NCI-H1092 (cell line): ENCODE measurements around the gene ADAT2.

ENCODE experiments used
- DNase-seq: peaks from one replicate; lab custom pipeline; 2025; lab: John Stamatoyannopoulos, UW

ADAT2 gene

DNA sequence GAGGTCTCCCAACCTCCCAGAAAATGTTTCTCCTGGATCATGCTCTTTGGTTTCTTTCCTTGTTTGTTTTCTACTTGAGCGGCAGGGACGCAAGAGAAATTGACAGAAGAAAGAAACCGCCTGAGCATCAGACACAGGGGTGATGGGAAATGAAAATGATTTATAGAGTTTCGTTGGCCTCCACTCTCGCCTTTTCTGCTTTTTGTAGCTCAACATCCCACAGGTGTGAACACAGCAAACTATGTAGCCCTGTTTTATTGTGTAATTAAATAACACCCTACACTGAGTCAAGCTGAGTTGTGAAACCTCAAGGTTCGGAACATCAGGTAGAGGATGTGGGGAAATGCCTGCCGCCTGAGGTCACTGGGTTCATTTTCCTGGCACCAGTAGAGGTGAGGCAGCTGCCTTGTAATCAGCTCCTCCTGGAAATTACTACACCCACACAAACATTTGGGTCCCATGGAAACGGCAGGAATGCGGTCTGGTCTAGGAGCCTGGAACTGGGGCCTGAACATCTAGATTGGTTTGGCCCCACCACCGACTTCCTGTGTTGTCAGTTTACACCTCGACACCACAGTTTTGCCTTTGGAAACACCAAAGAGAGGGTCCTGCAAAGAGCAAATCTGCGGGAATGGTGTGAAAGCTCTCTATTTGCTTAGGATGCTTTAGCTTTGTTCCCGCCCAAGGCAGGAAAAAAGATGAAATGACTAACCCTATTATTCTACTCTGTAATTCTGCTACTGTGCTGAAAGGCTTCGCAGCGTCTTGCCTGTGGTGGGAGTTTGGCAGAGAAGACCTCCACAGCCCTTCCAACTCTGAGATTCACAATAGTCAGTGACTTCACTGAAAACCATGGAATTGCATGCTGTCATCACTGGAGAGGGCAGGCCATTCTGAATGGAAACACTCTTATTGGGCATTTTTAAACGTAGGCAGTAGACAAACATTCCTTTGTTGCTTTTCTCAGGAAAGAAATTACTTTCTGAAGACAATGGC, 53.0 kb downstream of the ADAT2 start:
- DNase-seq, result no peak

DNA sequence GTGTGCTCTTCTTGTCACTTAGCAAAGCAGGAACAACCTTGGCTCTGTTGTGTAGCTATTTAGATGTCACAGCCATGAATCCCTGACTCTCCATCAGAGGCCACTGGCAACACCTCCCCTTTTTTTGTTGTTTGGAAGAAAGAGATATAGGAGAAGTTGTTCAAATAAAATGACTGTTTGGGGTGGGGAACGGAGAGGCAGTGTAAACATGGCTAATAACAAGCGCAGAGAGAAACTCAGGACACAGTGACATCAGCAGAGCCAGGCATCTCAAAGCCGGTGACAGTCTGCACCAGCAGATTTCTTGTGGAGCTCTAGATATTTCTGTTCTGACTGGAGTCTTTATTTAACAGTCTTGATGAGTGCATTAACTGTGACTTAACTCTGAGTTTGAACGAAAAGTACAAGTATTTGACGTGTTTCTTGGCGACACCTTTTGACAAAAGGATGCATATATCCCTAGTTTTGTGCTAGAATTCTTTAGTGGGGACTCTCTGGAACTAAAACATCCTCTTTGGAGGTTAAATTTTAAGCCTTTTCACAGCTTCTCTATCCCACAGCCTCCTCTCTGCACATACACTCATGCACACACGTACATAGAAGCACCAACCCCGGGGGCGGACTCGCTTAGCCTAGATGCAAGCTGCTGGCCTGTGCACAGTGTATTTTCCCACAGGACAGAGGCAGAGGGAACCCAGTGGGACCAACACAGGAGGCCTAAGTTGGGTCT, 53.8 kb downstream of the ADAT2 start:
- DNase-seq, result no peak

DNA sequence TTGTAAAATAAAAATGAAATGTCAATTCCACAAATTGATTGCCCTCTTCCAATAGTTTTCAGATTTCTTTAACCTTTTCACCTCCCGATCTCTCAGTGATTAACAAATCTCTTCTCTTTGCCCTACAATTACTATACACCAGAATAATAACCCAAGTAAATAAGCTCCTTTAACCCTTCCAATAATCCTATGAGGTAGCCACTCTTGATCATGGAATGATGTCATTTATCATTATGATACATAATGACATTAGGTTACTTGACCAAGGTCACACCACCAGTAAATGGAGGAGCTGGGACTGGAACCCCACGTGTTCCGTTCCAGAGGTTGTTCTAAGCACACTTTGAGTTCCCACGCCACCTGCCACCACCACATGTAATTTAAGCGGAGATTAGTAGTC, 54.8 kb downstream of the ADAT2 start:
- no peak for DNase-seq

DNA sequence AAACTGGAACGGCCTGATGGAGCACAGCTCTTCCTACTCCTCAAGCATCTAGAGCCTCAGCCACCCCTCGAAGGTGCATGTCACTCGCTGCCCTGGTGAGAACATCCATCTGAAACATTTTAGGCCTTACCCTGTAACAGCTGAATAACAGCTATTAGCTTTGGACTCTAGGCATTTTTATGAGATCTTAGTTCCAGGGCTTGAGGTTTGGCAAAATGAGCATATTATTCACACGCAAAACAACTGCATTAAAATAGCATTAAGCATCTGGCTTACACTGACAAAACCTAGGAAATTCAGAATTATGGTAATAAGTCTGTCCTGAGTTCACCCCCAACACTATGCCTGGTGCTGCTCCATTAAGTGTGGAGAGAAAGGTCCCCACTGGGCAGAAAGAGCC, 56.1 kb downstream of the ADAT2 start:
- no peak for DNase-seq

DNA sequence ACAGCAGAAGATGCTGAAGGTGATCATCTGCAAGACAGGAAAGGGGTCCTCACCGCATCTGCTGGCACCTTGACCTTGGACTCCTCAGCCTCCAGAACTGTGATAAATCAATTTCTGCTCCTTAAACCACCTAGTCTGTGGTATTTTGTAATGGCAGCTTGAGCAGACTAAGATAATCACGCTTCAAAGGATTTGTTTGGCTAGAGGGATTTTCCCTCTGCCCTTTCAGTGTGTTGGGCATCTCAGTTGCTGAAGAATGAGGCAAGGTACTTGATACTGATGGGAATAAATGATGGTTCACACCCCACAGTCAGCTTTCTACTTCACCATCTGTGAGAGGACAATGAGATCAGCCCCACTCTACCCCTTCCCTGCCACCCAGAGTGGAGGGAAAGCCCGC, 60.2 kb downstream of the ADAT2 start:
- no peak for DNase-seq

GRCh38 chr6:143385636-143386035, 64.9 kb downstream of the ADAT2 start:
- no peak for DNase-seq

DNA sequence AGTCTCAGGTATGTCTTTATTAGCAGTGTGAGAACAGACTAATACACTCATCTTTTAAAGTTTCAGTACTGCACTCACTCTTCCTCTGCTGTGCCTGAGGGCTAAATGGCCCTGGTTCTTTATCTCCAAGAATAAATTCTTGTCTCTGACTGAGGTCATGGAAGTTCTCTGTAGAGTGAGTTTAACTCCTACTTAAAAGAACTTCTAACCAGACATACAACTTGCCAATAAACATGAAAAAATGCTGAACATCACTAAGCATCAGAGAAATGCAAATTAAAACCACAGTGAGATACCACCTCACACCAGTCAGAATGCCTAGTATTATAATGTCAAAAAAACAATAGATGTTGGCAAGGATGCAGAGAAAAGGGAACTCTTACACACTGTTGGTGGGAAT, 73.6 kb downstream of the ADAT2 start:
- no peak for DNase-seq

DNA sequence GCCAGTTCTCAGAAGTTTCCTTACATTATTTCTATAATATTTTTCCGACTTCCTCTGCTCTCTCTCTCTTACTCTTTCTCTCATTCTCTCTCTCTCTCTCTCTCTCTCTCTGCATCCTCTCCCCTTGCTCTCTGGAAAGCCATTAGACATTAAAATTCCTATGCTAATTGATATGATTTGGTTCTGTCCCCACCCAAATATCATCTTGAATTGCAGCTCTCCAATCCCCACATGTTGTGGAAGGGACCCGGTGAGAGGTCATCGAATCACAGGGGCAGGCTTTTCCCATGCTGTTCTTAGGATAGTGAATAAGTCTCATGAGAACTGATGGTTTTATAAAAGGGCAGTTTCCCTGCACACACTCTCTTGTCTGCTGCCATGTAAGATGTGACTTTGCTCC, 74.1 kb downstream of the ADAT2 start:
- DNase-seq, result no peak

GRCh38 chr6:143375022-143375585, 75.4 kb downstream of the ADAT2 start:
- DNase-seq, result no peak

DNA sequence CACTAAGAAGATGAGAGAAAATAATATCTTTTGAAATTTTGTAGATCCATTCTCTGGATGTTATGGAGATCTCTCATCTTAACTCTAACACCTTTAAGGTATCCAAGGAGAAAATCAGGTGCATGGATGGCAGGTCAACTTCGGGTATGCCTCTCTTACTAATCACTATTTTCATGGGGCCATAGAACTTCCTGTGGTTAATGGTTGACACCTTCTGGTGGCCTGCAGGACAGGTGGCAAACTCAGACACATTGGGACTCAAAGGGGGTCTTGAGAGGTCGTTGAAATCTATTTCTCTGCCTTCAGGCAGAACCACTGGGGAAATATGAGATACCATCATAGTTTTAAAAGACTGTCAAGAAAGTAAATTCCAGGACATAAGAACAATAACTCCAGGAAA, 76.5 kb downstream of the ADAT2 start:
- DNase-seq, result no peak
